NCI-H2107 treated with DMSO at 0.1 percent for 48 hours (cell line): Measurements from ENCODE around the gene MAN1A2.
"Not testable (repeated sequence)": the region's sequence is repeated elsewhere in the genome, so short reads cannot be mapped to it uniquely, and the experiment has no call there.

Experiments
- DNase-seq: peaks from one replicate; lab custom pipeline; 2025; ENCODE audit not compliant: unreplicated experiment; lab: John Stamatoyannopoulos, UW

The MAN1A2 gene

DNA sequence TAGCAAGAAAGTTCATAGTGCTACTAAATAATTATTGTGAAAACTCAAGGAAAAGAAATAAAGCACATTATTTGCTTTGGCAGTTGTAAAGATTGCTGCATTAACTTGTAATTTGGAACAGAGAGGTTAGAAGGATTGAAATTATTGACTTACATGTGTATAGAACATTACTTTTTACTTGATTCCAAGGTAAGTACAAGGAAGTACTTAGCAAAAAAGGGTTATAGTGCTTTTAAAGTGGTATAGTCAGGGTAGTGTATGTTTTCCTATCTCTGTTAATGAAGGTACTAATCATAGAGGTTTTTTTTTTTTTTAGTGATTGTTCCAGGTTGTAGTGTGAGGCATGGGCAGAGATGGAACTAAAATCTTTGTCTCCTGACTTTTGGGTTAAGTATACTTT lies 29.4 kb downstream of the MAN1A2 start:
- DNase-seq = no peak

DNA sequence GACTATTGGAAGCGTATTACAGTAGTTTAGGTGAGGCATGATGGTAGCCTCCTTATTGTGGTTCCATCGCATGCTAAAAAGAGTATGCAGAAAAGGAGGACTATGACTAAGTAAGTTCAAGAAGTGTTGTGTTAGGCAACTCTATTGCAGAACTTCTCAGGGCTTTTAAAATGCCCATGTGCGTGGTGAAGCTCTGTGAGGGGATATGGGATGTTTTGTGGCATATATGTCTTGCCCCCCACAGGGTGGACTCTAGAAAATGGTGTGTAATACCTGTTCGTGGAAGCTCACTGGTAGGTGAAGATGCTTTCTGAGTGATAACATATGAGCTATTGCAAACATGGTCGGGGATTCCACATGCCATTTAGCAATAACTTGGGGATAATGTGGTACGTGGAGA lies 31.7 kb downstream of the MAN1A2 start:
- no peak for DNase-seq

DNA sequence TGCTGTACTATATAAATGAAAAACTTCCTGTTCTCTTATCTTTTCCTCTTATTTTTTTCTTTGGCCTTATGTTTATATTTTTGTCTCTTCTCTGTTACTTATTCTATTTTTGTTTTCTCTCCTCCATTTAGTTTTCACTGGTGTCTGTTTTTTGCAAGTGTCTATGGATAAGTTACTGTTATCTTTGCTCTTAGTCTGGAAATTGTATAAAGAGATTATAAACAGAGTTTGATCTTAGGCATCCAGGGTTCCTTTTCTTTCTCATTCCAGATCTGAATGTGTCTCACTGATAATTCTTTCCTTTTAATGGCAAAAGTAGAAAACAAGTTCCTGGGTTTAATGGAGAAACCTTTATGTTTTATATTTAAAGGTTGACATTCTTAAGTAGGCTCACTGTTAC lies 34.5 kb downstream of the MAN1A2 start:
- DNase-seq = no peak

DNA sequence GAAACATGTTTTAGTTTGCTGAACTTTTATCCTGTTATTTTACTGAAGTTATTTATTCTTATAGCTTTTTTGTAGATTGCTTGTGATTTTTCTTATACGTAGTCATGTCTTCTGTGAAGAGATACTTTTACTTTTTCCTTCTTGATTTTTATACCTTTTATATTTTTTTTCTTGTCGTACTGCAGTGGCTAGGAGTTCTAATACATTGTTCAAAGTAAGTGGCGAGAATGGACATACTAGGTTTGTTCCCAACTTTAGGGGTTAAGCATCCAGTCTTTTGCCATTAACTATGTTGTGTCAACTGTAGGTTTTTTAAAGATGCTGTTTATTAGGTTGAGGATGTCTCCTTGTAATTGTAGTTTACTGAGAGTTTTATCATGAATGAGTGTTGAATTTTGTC lies 36.3 kb downstream of the MAN1A2 start:
- no peak for DNase-seq

DNA sequence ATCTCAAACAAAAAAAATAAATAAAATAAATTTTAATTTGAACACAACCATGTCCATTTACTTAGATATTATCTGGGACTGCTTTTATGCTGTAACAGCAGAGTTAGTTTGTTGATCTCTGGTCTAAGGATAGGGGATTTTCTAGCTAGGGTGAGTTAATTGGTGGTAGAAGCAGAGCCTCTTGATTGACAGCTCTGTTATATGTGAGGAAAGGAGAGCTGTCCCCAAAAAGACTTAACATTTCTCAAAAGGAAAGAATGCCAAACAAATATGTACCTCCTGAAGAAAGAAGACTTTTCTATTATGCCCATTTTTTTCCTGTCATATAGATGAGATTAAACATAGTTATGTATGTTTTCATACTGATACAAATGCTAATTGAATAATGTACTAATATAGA lies 37.8 kb downstream of the MAN1A2 start:
- DNase-seq = no peak

DNA sequence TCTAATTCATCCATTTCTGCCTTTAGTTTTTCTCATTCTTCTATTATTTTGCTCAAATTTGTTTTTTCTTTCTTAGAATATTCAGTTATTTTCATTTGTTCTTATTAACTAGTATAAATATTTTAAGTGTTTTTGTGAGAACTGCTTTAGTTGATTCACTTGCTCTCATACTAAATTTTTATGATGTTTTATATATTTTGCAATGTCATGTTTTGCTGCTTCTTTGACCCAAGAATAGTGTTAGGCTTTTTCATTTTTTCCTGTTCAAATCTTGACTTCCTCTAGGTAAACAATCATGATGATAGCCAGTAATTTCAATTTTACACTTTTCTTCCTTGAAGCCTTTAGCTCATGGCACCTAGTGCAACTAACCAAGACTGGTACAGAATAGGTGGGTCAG lies 45.2 kb downstream of the MAN1A2 start:
- no peak for DNase-seq

DNA sequence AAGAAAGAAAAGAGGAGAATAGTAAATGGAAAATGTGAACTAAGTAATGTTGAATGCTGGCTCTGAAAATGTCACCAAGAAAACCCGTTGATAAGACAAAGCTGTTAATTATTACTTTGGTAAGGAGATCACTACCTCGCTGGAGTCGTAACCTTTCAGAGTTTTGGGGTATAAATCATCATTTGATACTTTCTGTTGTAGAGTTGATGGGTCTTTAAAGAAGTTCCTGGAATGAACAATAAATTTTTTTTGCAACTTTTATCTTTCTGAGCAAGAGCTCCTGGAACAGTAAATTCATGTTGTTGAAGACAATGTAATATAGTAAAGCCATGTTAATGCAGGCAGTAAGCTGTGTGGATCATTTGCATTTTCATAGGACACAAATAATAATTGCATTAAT lies 46.2 kb downstream of the MAN1A2 start:
- no peak for DNase-seq

DNA sequence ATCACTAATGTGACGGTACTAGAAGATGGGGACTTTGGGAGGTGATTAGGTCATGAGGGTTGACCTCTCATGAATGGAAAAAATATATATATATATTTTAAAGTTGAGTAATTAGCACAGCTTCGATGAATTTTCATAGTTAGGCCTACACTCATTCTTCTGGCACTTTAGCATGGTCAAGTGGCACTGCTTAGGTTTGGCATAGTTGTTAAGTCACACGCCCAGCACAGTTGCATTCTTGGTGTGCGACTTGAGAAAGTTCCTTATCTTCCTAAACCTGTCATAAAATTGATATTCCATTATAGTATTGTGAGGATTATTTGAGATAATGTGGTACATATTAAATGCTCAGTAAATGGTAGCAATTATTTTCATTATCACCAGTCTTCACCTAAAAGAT lies 47.7 kb downstream of the MAN1A2 start:
- no peak for DNase-seq

DNA sequence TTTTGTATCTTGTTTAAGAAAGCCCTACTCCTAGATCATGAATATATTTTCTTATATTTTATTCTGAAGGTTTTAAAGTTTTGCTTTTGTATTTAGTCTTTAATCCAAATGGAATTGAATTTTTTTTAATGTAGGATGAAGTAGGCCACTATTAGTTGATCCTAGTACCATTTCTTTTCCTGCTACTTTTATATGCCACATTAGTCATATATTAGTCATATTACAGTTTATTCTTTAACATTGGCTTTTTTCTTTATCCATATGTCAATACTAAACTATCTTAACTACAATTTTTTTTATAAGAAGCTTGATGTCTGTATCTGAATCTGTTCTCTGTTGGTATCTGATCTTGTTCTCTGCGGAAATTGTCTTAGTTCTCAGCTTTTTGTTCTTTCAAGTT lies 48.8 kb downstream of the MAN1A2 start:
- no peak for DNase-seq

DNA sequence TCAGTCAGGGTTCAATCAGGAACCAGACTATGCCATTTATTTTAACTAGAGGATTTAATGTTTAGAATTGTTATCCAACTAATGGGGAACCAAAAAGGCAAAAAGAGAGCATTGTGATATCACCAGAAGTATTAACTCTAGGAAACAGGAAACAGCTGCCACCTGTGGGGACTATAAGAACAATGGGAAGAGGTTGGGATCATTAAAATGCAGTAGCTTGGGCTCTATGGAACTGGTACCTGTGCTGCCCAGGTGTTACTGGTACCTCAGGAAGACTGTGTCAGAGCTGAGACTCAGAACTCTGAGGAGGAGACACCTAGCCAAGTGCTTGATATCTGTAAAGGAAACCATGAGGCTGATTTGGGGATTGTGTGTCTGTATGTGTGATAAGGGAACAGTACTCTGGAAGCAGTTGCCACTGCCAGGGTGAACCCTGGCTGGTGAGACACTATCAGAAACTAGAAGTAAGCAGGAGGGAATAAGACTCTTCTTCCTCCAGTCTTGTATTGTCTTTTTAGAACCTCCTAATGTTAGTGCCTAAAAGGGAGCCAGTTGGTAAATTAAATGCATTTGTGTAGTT lies 49.4 kb downstream of the MAN1A2 start:
- peak; percentile 13 for DNase-seq

DNA sequence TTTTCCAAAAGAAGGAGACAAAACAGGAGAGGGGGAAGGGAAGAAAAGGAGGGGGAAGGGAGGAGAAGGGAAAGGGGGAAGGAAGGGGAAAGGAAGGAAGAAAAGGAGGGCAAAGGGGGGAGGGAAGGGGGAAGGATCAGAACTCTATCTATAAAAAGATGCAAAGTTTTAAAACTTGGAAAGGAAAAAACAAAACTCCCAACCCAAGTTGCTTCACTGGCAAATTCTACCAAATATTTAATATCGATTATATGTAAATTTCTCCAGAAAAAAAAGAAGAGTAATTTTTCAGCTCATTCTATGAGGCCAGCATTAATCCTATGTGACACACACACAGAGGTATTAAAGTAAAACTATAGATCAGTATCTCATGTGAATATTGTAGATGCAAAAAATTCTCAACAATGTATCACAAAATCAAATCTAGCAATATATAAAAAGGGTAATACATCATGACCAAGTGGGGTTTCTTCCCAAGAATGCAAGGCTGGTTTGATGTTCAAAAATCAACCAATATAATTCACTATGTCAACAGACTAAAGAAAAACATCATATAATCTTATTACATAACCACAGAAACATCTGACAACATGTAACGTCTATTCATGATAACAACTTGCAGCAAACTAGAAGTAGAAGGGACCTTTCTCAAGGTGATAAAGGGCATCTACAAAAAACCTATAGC lies 57.9 kb downstream of the MAN1A2 start:
- no peak for DNase-seq

DNA sequence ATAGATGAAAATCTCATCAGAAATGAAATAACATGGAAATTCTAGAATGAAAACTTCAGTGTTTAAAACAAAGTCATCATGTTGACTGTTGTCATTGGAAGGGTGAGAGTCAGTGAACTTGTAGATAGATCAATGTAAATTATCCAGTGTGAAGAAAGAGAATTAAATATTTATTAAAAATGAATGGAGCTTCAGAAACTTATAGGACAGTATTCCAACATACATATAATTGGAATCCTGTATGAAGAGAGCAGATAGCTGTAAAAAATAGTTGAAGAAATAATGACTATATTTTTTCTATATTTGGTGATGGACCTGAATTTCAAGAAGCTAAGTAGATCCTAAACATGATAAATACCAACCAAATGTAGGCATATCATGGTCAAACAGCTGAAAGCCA lies 60.0 kb downstream of the MAN1A2 start:
- DNase-seq = no peak

DNA sequence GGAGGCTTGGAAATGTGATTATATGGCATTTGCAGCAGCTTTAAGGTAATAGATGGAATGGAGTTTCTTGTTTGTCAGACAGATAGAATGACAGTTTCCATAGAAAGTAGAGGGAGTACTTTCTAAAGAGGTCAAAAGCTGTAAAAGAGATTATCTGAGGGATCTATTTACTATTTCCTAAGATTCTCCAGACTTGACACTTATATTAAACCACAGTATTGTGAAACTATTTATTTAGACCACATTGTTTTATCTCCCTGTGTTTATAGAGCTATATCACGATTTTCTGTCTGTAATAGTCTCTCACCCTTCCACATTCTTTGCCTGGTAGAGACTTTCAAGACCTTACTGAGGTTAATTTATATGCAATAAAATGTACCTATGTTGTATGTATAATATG lies 66.7 kb downstream of the MAN1A2 start:
- no peak for DNase-seq

DNA sequence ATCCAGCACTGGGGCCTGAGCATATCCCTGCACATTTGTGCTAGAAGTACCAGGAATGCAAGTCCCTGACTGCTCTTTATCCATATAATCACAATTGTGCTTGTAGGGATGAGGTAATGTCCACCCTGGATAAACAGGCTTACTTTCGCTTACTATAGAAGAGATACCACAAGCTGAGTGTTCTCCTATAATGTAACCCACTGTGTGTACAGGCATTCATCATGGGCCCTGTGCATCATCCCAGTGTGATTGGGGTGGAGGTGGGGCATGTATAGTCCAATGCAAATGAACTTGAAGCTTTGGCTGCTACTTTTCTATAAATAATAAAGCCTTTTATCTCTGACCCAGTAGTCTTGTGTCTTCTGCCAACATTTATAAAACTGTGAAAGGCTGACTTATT lies 69.3 kb downstream of the MAN1A2 start:
- DNase-seq = no peak

DNA sequence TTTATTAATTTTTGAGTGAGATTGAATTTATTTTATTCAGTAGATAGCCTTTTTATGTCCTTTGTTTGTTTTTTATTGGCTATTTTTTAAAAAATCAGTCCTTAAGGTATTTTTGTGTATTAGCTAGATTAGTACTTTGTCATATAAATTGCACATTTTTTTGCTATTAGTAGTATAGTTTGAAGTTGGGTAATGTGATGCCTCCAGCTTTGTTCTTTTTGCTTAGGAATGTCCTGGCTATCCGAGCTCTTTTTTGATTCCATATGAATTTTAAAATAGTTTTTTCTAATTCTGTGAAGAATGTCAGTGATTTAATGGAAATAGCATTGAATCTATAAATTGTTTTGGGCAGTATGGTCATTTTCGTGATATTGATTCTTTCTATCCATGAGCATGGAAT lies 80.4 kb downstream of the MAN1A2 start:
- no peak for DNase-seq

DNA sequence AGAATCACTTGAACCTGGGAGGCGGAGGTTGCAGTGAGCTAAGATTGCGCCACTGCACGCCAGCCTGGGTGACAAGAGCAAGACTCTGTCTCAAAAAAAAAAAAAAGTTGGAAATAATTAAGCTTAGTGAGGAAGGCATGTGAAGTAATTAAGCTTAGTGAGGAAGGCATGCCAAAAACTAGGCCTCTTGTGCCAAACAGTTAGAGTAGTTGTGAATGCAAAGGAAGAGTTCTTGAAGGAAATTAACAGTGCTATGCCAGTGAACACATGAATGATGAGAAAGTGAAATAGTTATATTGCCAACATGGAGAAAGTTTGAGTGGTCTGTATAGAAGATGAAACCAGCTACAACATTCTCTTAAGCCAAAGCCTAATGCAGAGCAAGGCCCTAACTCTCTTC lies 85.0 kb downstream of the MAN1A2 start:
- DNase-seq = no peak

DNA sequence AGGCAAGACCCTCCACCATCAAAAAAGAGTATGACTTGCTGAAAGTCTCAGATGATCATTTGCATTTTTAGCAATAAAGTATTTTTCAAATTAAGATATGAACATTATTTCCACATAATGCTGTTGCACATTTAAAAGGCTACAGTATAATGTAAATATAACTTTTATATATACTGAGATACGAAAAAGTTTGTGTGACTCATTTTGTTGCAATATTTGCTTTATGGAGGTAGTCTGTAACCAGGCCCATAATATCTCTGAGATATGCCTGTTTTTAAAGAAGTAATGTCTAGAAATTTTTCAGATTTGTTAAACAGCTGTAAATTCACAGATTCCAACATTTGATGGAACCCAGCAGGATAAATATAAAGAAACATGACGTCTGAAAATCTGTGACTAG lies 86.7 kb downstream of the MAN1A2 start:
- no peak for DNase-seq

DNA sequence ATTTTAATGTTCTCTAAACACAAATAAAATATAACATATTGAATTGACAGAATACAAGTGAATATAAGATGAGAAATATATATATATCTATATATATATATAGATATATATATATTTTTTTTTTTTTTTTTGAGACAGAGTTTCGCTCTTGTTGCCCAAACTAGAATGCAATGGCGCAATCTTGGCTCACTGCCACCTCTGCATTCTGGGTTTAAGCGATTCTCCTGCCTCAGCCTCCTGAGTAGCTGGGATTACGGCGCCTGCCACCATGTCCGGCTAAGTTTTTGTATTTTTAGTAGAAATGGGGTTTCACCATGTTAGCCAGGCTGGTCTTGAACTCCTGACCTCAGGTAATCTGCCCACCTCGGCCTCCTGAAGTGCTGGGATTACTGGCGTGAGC lies 91.2 kb downstream of the MAN1A2 start:
- DNase-seq = not testable (repeated sequence)

DNA sequence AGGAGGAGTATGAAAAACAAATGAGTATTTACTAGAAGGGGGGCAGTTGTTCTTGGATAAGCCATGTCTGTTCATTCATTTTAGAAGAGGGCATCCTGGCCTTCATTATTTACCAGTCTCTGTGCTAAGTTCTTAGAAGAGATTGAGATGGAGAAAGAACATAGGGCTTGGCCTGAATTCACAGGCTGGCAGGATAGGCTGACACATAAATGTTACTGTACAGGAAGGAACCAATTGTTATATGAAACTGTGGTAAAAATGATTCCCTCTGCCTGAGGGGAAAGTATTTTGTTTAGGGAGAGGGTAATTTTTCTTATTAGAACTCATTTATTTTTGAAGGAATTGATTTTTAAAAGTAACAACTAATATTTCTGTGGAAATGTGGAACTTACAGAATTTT lies 99.5 kb downstream of the MAN1A2 start:
- no peak for DNase-seq

DNA sequence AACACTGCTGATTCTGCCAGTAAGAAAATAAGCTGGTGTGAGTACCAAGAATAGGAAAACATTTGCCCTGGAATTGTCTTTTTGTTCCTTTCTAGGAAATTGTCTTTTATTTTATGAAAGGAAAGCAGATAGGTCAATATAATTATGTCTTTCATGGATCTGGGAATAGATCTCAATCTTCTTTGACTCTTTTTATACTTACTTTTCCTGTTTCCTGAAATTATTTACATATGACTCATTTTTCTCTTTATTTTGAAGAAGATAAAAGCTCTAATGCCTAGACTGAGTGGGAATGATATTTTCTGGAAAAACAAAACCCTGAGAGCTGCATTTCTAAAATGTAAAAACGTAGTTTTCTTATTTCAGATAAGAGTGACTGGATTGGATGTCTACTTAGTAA lies 100.1 kb downstream of the MAN1A2 start:
- no peak for DNase-seq

DNA sequence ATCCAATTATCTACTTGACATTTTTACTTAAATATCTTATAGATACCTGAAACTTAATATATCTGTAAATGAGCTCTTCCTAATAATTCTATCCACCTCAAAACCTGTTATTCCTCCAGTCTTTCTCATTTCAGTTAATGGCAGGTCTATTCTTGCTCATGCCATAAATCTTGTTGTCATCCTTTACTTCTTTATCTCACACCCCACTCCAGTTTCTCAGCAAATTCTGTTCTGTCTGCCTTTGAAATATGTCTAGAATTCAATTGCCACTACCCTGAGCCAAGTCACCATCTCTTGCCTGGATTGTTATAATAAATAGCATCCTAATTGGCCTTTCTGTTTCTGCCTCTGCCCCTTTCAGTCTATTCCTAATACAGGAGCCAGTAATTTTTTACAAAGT lies 105.8 kb downstream of the MAN1A2 start:
- DNase-seq = no peak

DNA sequence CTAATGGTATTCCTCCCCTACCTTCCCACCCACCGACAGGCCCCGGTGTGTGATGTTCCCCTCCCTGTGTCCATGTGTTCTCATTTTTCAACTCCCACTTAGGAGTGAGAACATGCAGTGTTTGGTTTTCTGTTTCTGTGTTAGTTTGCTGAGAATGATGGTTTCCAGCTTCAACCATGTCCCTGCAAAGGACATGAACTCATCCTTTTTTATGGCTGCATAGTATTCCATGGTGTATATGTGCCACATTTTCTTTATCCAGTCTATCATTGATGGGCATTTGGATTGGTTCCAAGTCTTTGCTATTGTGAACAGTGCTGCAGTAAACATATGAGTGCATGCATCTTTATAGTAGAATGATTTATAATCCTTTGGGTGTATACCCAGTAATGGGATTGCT lies 108.2 kb downstream of the MAN1A2 start:
- DNase-seq = not testable (repeated sequence)

DNA sequence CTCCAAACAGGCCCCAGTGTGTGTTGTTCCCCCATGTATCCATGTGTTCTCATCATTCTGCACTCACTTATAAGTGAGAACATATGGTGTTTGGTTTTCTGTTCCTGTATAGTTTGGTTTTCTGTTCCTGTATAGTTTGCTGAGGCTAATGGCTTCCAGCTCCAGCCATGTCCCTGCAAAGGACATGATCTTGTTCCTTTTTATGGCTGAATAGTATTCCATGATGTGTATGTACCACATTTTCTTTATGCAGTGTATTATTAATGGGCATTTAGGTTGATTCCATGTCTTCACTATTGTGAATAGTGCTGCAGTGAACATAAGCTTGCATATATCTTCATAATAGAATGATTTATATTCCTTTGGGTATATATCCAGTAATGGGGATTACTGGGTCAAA lies 111.8 kb downstream of the MAN1A2 start:
- DNase-seq = no peak
